ENCODE measurements around the gene TJP3. TPM values are rescaled to one million over a fixed set of nuclear protein-coding genes. Genes with fewer than 3 reads are reported as not detected.

The TJP3 gene
- total RNA-seq, 1 donor from 2014 or later, result 21.7 TPM

GRCh38 chr19:3778899-3779723 lies 70.9 kb downstream of the TJP3 start:
- no peak overlapping the region for H3K27ac Mint-ChIP-seq
- DNase-seq (ENCODE audit: low spot score in 2 of 2, unreplicated experiment in 2 of 2), result no peak
- H3K4me3 Mint-ChIP-seq, result no peak overlapping the region
- TF ChIP-seq, protein P1, sequence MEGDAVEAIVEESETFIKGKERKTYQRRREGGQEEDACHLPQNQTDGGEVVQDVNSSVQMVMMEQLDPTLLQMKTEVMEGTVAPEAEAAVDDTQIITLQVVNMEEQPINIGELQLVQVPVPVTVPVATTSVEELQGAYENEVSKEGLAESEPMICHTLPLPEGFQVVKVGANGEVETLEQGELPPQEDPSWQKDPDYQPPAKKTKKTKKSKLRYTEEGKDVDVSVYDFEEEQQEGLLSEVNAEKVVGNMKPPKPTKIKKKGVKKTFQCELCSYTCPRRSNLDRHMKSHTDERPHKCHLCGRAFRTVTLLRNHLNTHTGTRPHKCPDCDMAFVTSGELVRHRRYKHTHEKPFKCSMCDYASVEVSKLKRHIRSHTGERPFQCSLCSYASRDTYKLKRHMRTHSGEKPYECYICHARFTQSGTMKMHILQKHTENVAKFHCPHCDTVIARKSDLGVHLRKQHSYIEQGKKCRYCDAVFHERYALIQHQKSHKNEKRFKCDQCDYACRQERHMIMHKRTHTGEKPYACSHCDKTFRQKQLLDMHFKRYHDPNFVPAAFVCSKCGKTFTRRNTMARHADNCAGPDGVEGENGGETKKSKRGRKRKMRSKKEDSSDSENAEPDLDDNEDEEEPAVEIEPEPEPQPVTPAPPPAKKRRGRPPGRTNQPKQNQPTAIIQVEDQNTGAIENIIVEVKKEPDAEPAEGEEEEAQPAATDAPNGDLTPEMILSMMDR (IDR thresholded peaks at IDR 0.05; ENCODE audit: unreplicated experiment), result no peak
- H3K27me3 Mint-ChIP-seq (ENCODE audit: low read depth), result peaks cover 19% of the 10 kb centered on the region
- peaks cover 12% of the 10 kb centered on the region for H3K36me3 Mint-ChIP-seq
- no peaks in the 10 kb centered on the region for H3K4me1 Mint-ChIP-seq
- H3K9me3 Mint-ChIP-seq, result peaks cover 16% of the 10 kb centered on the region

DNA sequence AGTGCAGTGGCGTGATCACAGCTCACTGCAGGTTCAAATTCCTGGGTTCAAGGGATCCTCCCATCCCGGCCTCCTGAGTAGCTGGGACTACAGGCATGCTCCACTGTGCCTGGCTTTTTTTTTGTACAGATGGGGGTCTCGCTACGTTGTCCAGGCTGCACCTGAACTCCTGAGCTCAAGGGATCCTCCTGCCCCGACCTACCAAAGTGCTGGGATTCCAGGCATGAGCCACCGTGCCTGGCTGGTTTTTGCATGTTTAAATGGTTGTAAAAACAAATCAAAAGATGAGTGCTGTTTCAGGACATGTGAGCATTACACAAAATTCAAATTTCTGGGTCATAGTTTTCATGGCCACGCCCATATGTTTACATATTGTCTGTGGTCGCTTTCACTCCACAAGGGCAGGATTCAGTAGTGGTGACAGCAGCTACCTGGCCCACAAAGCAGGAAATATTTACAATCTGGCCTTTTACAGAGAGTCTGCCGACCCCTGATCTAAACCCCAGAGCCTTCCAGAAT lies 72.7 kb downstream of the TJP3 start:
- Mint-ChIP-seq H3K4me1 (peaks cover 2% of the 10 kb centered on the region), H3K27ac (no peak overlapping the region), H3K36me3 (peaks cover 12% of the 10 kb centered on the region), H3K9me3 (peaks cover 16% of the 10 kb centered on the region), H3K27me3 (ENCODE audit: low read depth) (peaks cover 37% of the 10 kb centered on the region), H3K4me3 (no peak overlapping the region)
- TF ChIP-seq, protein P1 (IDR thresholded peaks at IDR 0.05; ENCODE audit: unreplicated experiment), result no peak
- no peak for DNase-seq (ENCODE audit: low spot score in 2 of 2, unreplicated experiment in 2 of 2)

- TF ChIP-seq, protein P1 (IDR thresholded peaks at IDR 0.05; ENCODE audit: unreplicated experiment), result no peak
- no peak overlapping the region for H3K27ac Mint-ChIP-seq
- DNase-seq (ENCODE audit: low spot score in 2 of 2, unreplicated experiment in 2 of 2), result no peak
These were observed 73.4 kb downstream of the TJP3 start for GRCh38 chr19:3781603-3782002.

DNA sequence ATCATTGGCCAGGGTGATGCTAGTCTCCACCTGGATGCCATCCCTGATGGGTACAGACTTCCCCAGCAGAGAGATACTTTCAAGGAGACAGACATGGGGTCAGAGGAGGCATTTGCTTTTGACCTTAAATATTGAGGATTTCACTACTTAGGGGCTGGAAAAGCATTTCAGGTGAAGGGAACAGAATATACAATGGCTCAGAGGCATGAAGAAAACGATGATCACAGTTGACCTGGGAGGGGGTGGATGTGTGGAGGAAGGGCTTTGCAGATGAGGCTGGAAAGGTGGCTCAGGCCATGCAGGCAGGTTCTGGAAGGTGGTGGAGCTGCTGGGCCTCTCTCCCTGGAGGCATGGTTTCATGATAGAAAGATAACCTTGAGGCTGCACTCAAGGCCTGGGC lies 74.1 kb downstream of the TJP3 start:
- peaks cover 47% of the 10 kb centered on the region for H3K27me3 Mint-ChIP-seq (ENCODE audit: low read depth)
- peaks cover 12% of the 10 kb centered on the region for H3K36me3 Mint-ChIP-seq
- no peak for DNase-seq (ENCODE audit: low spot score in 2 of 2, unreplicated experiment in 2 of 2)
- peaks cover 16% of the 10 kb centered on the region for H3K9me3 Mint-ChIP-seq
- H3K4me1 Mint-ChIP-seq, result peaks cover 2% of the 10 kb centered on the region
- no peak overlapping the region for H3K4me3 Mint-ChIP-seq
- TF ChIP-seq, protein P1 (IDR thresholded peaks at IDR 0.05; ENCODE audit: unreplicated experiment), result no peak
- no peak overlapping the region for H3K27ac Mint-ChIP-seq

More at GRCh38 chr19:3781603-3782002, 73.4 kb downstream of the TJP3 start:
- Mint-ChIP-seq H3K4me1 (peaks cover 2% of the 10 kb centered on the region), H3K4me3 (no peak overlapping the region), H3K36me3 (peaks cover 12% of the 10 kb centered on the region), H3K27me3 (ENCODE audit: low read depth) (peaks cover 39% of the 10 kb centered on the region), H3K9me3 (peaks cover 16% of the 10 kb centered on the region)

DNA sequence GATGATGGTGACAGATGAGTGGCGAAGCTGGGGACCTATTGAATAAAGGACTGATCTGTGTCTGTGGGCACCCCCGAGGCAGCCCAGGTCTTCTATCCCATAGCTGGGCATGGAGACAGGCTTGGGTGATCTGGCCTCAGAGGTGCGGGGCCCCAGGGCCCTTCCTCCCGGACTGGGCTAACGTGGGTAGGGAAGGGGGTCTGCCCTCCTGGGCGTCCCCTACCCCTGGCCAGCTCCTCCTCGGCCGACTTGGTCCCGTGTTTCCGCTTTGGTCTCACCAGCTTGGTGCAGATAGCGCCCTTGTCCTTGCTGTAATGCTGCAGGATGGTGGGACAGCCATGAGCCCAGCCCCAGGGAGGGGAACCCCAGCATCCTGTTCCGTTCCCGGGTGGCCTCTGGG lies 74.7 kb downstream of the TJP3 start:
- no peak for DNase-seq (ENCODE audit: low spot score in 2 of 2, unreplicated experiment in 2 of 2)
- H3K4me1 Mint-ChIP-seq, result peaks cover 2% of the 10 kb centered on the region
- H3K9me3 Mint-ChIP-seq, result peaks cover 16% of the 10 kb centered on the region
- H3K27me3 Mint-ChIP-seq (ENCODE audit: low read depth), result peaks cover 50% of the 10 kb centered on the region
- TF ChIP-seq, protein P1 (IDR thresholded peaks at IDR 0.05; ENCODE audit: unreplicated experiment), result no peak
- H3K36me3 Mint-ChIP-seq, result peaks cover 12% of the 10 kb centered on the region
- H3K27ac Mint-ChIP-seq, result no peak overlapping the region
- no peak overlapping the region for H3K4me3 Mint-ChIP-seq
